ENCODE data around the gene CLHC1.
"Not testable (repeated sequence)": the region's sequence is repeated elsewhere in the genome, so short reads cannot be mapped to it uniquely, and the experiment has no call there.

The CLHC1 gene

GRCh38 chr2:55196526-55196925 is 35.6 kb downstream of the CLHC1 start:
- H3K9ac ChIP-seq (ENCODE audit: low read depth, low read length): no peak overlapping the region
- no peaks in the 10 kb centered on the region for H3K4me1 ChIP-seq (ENCODE audit: insufficient read depth, low read length)
- no peak overlapping the region for H3K4me3 ChIP-seq (ENCODE audit: low read length)
- H3K36me3 ChIP-seq (ENCODE audit: insufficient read depth, low read depth, low read length): no peaks in the 10 kb centered on the region; the same call in 1 of the 2 replicates
- no peak overlapping the region for H3K27ac ChIP-seq (ENCODE audit: low read length)
- H3K9me3 ChIP-seq (ENCODE audit: insufficient read depth, low read depth, low read length): no peaks in the 10 kb centered on the region
- H3K27me3 ChIP-seq (ENCODE audit: insufficient read depth, low read length): no peaks in the 10 kb centered on the region

GRCh38 chr2:55191888-55192287 is 40.2 kb downstream of the CLHC1 start:
- not testable (repeated sequence) for H3K9ac ChIP-seq (ENCODE audit: low read depth, low read length); H3K36me3 ChIP-seq (ENCODE audit: insufficient read depth, low read depth, low read length); H3K27me3 ChIP-seq (ENCODE audit: insufficient read depth, low read length); H3K9me3 ChIP-seq (ENCODE audit: insufficient read depth, low read depth, low read length); H3K27ac ChIP-seq (ENCODE audit: low read length); H3K4me3 ChIP-seq (ENCODE audit: low read length); H3K4me1 ChIP-seq (ENCODE audit: insufficient read depth, low read length)

- H3K4me1 ChIP-seq (ENCODE audit: insufficient read depth, low read length); H3K36me3 ChIP-seq (ENCODE audit: insufficient read depth, low read depth, low read length); H3K27ac ChIP-seq (ENCODE audit: low read length); H3K4me3 ChIP-seq (ENCODE audit: low read length); H3K27me3 ChIP-seq (ENCODE audit: insufficient read depth, low read length); H3K9me3 ChIP-seq (ENCODE audit: insufficient read depth, low read depth, low read length); H3K9ac ChIP-seq (ENCODE audit: low read depth, low read length): not testable (repeated sequence)
Observed at GRCh38 chr2:55186837-55187236, 45.3 kb downstream of the CLHC1 start.

- H3K9ac ChIP-seq (ENCODE audit: low read depth, low read length): no peak overlapping the region
- H3K36me3 ChIP-seq (ENCODE audit: insufficient read depth, low read depth, low read length): no peaks in the 10 kb centered on the region
- no peaks in the 10 kb centered on the region for H3K9me3 ChIP-seq (ENCODE audit: insufficient read depth, low read depth, low read length)
- H3K27me3 ChIP-seq (ENCODE audit: insufficient read depth, low read length): no peaks in the 10 kb centered on the region
- H3K4me3 ChIP-seq (ENCODE audit: low read length): no peak overlapping the region
- no peaks in the 10 kb centered on the region for H3K4me1 ChIP-seq (ENCODE audit: insufficient read depth, low read length)
- H3K27ac ChIP-seq (ENCODE audit: low read length): no peak overlapping the region
Observed at GRCh38 chr2:55180374-55180773, 51.7 kb downstream of the CLHC1 start.

GRCh38 chr2:55176094-55176415 is 56.0 kb downstream of the CLHC1 start:
- no peak overlapping the region for H3K27ac ChIP-seq (ENCODE audit: low read length)
- no peak overlapping the region for H3K4me3 ChIP-seq (ENCODE audit: low read length)
- peaks cover 15% of the 10 kb centered on the region; the same call in 1 of the 2 replicates for H3K4me1 ChIP-seq (ENCODE audit: insufficient read depth, low read length)
- H3K27me3 ChIP-seq (ENCODE audit: insufficient read depth, low read length): no peaks in the 10 kb centered on the region
- no peak overlapping the region for H3K9ac ChIP-seq (ENCODE audit: low read depth, low read length)
- H3K36me3 ChIP-seq (ENCODE audit: insufficient read depth, low read depth, low read length): no peaks in the 10 kb centered on the region
- no peaks in the 10 kb centered on the region for H3K9me3 ChIP-seq (ENCODE audit: insufficient read depth, low read depth, low read length)

GRCh38 chr2:55175254-55176093 is 56.6 kb downstream of the CLHC1 start:
- Histone ChIP-seq H3K4me1 (ENCODE audit: insufficient read depth, low read length) (peaks cover 15% of the 10 kb centered on the region; the same call in 1 of the 2 replicates), H3K27ac (ENCODE audit: low read length) (no peak overlapping the region), H3K4me3 (ENCODE audit: low read length) (no peak overlapping the region)

GRCh38 chr2:55173438-55174054 is 58.5 kb downstream of the CLHC1 start:
- Histone ChIP-seq H3K4me1 (ENCODE audit: insufficient read depth, low read length) (peaks cover 15% of the 10 kb centered on the region; the same call in 1 of the 2 replicates), H3K27me3 (ENCODE audit: insufficient read depth, low read length) (no peaks in the 10 kb centered on the region), H3K9ac (ENCODE audit: low read depth, low read length) (no peak overlapping the region), H3K27ac (ENCODE audit: low read length) (no peak overlapping the region), H3K9me3 (ENCODE audit: insufficient read depth, low read depth, low read length) (no peaks in the 10 kb centered on the region), H3K36me3 (ENCODE audit: insufficient read depth, low read depth, low read length) (no peaks in the 10 kb centered on the region), H3K4me3 (ENCODE audit: low read length) (no peak overlapping the region)

More at GRCh38 chr2:55175254-55176093, 56.6 kb downstream of the CLHC1 start:
- no peak overlapping the region for H3K9ac ChIP-seq (ENCODE audit: low read depth, low read length)
- no peaks in the 10 kb centered on the region for H3K36me3 ChIP-seq (ENCODE audit: insufficient read depth, low read depth, low read length)
- H3K9me3 ChIP-seq (ENCODE audit: insufficient read depth, low read depth, low read length): no peaks in the 10 kb centered on the region
- no peaks in the 10 kb centered on the region for H3K27me3 ChIP-seq (ENCODE audit: insufficient read depth, low read length)

- Histone ChIP-seq H3K27ac (ENCODE audit: low read length) (no peak overlapping the region), H3K9me3 (ENCODE audit: insufficient read depth, low read depth, low read length) (no peaks in the 10 kb centered on the region), H3K4me1 (ENCODE audit: insufficient read depth, low read length) (peaks cover 21% of the 10 kb centered on the region), H3K27me3 (ENCODE audit: insufficient read depth, low read length) (no peaks in the 10 kb centered on the region), H3K4me3 (ENCODE audit: low read length) (no peak overlapping the region), H3K9ac (ENCODE audit: low read depth, low read length) (no peak overlapping the region), H3K36me3 (ENCODE audit: insufficient read depth, low read depth, low read length) (no peaks in the 10 kb centered on the region)
Observed at GRCh38 chr2:55169915-55170314, 62.2 kb downstream of the CLHC1 start.

GRCh38 chr2:55169359-55169758 is 62.7 kb downstream of the CLHC1 start:
- H3K4me3 ChIP-seq (ENCODE audit: low read length): no peak overlapping the region
- no peak overlapping the region for H3K27ac ChIP-seq (ENCODE audit: low read length)
- no peaks in the 10 kb centered on the region for H3K9me3 ChIP-seq (ENCODE audit: insufficient read depth, low read depth, low read length)
- peaks cover 25% of the 10 kb centered on the region for H3K4me1 ChIP-seq (ENCODE audit: insufficient read depth, low read length)
- no peaks in the 10 kb centered on the region for H3K27me3 ChIP-seq (ENCODE audit: insufficient read depth, low read length)
- H3K9ac ChIP-seq (ENCODE audit: low read depth, low read length): no peak overlapping the region
- H3K36me3 ChIP-seq (ENCODE audit: insufficient read depth, low read depth, low read length): no peaks in the 10 kb centered on the region

GRCh38 chr2:55168221-55169154 is 63.6 kb downstream of the CLHC1 start:
- H3K9me3 ChIP-seq (ENCODE audit: insufficient read depth, low read depth, low read length): no peaks in the 10 kb centered on the region
- no peak overlapping the region for H3K4me3 ChIP-seq (ENCODE audit: low read length)
- no peak overlapping the region for H3K9ac ChIP-seq (ENCODE audit: low read depth, low read length)
- no peaks in the 10 kb centered on the region for H3K27me3 ChIP-seq (ENCODE audit: insufficient read depth, low read length)
- H3K27ac ChIP-seq (ENCODE audit: low read length): no peak overlapping the region
- peaks cover 22% of the 10 kb centered on the region for H3K4me1 ChIP-seq (ENCODE audit: insufficient read depth, low read length)
- H3K36me3 ChIP-seq (ENCODE audit: insufficient read depth, low read depth, low read length): no peaks in the 10 kb centered on the region

GRCh38 chr2:55165626-55166025 is 66.5 kb downstream of the CLHC1 start:
- no peak overlapping the region for H3K27ac ChIP-seq (ENCODE audit: low read length)
- peaks cover 24% of the 10 kb centered on the region for H3K4me1 ChIP-seq (ENCODE audit: insufficient read depth, low read length)
- no peaks in the 10 kb centered on the region for H3K9me3 ChIP-seq (ENCODE audit: insufficient read depth, low read depth, low read length)
- H3K4me3 ChIP-seq (ENCODE audit: low read length): no peak overlapping the region
- no peaks in the 10 kb centered on the region for H3K27me3 ChIP-seq (ENCODE audit: insufficient read depth, low read length)
- H3K9ac ChIP-seq (ENCODE audit: low read depth, low read length): no peak overlapping the region
- H3K36me3 ChIP-seq (ENCODE audit: insufficient read depth, low read depth, low read length): no peaks in the 10 kb centered on the region
